ENCODE results near the gene RIPOR3.

DNA sequence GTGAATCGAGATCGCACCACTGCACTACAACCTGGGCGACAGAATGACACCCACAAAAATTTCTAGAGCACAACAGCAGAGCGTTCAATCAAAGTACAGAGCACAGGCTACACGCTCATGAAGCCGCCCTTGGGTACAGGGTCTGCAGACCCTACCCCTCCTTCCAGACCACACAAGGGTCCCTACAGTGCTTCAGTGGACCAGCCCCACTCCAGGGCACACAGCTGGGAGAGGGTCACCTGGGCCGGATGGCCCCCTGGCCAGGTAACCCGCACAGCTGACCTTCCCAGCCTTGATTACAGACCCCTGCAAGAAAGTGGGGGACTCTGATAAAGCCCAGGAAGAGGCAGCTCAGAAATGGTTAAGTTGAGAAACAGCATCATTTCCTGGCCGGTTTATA lies 63.6 kb downstream of the RIPOR3 start:
- no peak for TF ChIP-seq EZH2 (IDR thresholded peaks at IDR 0.05; ENCODE audit: low read length)
- TF ChIP-seq, protein P1, sequence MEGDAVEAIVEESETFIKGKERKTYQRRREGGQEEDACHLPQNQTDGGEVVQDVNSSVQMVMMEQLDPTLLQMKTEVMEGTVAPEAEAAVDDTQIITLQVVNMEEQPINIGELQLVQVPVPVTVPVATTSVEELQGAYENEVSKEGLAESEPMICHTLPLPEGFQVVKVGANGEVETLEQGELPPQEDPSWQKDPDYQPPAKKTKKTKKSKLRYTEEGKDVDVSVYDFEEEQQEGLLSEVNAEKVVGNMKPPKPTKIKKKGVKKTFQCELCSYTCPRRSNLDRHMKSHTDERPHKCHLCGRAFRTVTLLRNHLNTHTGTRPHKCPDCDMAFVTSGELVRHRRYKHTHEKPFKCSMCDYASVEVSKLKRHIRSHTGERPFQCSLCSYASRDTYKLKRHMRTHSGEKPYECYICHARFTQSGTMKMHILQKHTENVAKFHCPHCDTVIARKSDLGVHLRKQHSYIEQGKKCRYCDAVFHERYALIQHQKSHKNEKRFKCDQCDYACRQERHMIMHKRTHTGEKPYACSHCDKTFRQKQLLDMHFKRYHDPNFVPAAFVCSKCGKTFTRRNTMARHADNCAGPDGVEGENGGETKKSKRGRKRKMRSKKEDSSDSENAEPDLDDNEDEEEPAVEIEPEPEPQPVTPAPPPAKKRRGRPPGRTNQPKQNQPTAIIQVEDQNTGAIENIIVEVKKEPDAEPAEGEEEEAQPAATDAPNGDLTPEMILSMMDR (optimal IDR thresholded peaks at IDR 0.05 in 1 of 3, IDR thresholded peaks at IDR 0.05 in 1 of 3, conservative IDR thresholded peaks at IDR 0.05 in 1 of 3; ENCODE audit: extremely low read depth in 1 of 3, insufficient read depth in 2 of 3, low read length in 3 of 3), result no peak
